Immature natural killer cell (primary cell): Measurements from ENCODE around the gene ANKRD34A. TPM values are rescaled to one million over a fixed set of nuclear protein-coding genes. Genes with fewer than 3 reads are reported as not detected.
A peak's percentile ranks its signal among the peaks of the same experiment; 100 is the strongest.

Source experiments
- DNase-seq, 3 donors: peaks; one replicate each; pipeline ENCODE4 v3.0.0; 2022; ENCODE audit warnings: mixed read lengths in 1 of 3
- H3K27ac Mint-ChIP-seq, 6 donors: one replicate each; pipeline ENCODE4 v1.8.0; 2020; ENCODE audit warnings: mixed read lengths in 6 of 6, mild to moderate bottlenecking in 5 of 6, inconsistent platforms in 4 of 6, moderate library complexity in 3 of 6
- H3K27me3 Mint-ChIP-seq, 3 donors: one replicate each; pipeline ENCODE4 v1.8.0; 2020 to 2021; ENCODE audit warnings: low read depth in 3 of 3, mild to moderate bottlenecking in 3 of 3, mixed read lengths in 3 of 3, moderate library complexity in 3 of 3, inconsistent platforms in 1 of 3
- H3K36me3 Mint-ChIP-seq, 3 donors: one replicate each; pipeline ENCODE4 v1.8.0; 2020; ENCODE audit warnings: mixed read lengths in 3 of 3, inconsistent platforms in 2 of 3, mild to moderate bottlenecking in 2 of 3
- H3K4me1 Mint-ChIP-seq, 2 donors: one replicate each; pipeline ENCODE4 v1.8.0; 2020; ENCODE audit warnings: inconsistent platforms in 2 of 2, mild to moderate bottlenecking in 2 of 2, mixed read lengths in 2 of 2, moderate library complexity in 1 of 2
- H3K4me3 Mint-ChIP-seq, 5 donors: one replicate each; pipeline ENCODE4 v1.8.0; 2020; ENCODE audit warnings: mild to moderate bottlenecking in 5 of 5, mixed read lengths in 5 of 5, inconsistent platforms in 3 of 5, moderate library complexity in 3 of 5
- H3K9me3 Mint-ChIP-seq, 6 donors: one replicate each; pipeline ENCODE4 v1.8.0; 2020; ENCODE audit warnings: mild to moderate bottlenecking in 6 of 6, mixed read lengths in 6 of 6, inconsistent platforms in 4 of 6, moderate library complexity in 3 of 6
- polyA plus RNA-seq, 3 donors: library from polyadenylated mRNA; unstranded; fragments of 300-500 nt; fragmentation: Illumina TruSeq; gene quantifications; one replicate each; pipeline ENCODE4 v1.2.3, GENCODE V29; 2021

ANKRD34A gene
- polyA plus RNA-seq, 3 donors from 2014 or later, result 0.11 to 0.55 TPM; not detected in 1

- no peaks in the 10 kb centered on the region for H3K9me3 Mint-ChIP-seq
- no peaks in the 10 kb centered on the region for H3K27me3 Mint-ChIP-seq
- H3K4me1 Mint-ChIP-seq, result peaks cover 1 to 25% of the 10 kb centered on the region in 2 donors
- DNase-seq, result no peak
- no peak overlapping the region for H3K27ac Mint-ChIP-seq
- no peak overlapping the region for H3K4me3 Mint-ChIP-seq
- H3K36me3 Mint-ChIP-seq, result peaks cover 0 to 6% (median 5%) of the 10 kb centered on the region in 3 donors
These were observed 12.6 kb upstream of the ANKRD34A start for GRCh38 chr1:145977016-145977415.

GRCh38 chr1:145975216-145975615 is 10.8 kb upstream of the ANKRD34A start:
- Mint-ChIP-seq H3K27me3 (peaks cover 0 to 2% (median 0%) of the 10 kb centered on the region in 3 donors), H3K9me3 (no peaks in the 10 kb centered on the region), H3K4me3 (no peak overlapping the region), H3K4me1 (peaks cover 1 to 17% of the 10 kb centered on the region in 2 donors), H3K27ac (peak overlapping the region in 2 of 6 donors; percentile 6 to 59), H3K36me3 (peaks cover 0 to 6% (median 5%) of the 10 kb centered on the region in 3 donors)
- no peak for DNase-seq

- Mint-ChIP-seq H3K4me1 (peaks cover 1 to 17% of the 10 kb centered on the region in 2 donors), H3K4me3 (no peak overlapping the region), H3K27ac (peak overlapping the region in 3 of 6 donors; percentile 48 to 65 (median 59))
These were observed 10.3 kb upstream of the ANKRD34A start for GRCh38 chr1:145974721-145975120.

GRCh38 chr1:145972580-145972979 is 8.2 kb upstream of the ANKRD34A start:
- peaks cover 0 to 2% (median 0%) of the 10 kb centered on the region in 3 donors for H3K27me3 Mint-ChIP-seq
- H3K27ac Mint-ChIP-seq, result peak overlapping the region in 1 of 6 donors; percentile 29
- DNase-seq, result no peak
- H3K4me1 Mint-ChIP-seq, result peaks cover 4 to 24% of the 10 kb centered on the region in 2 donors
- H3K9me3 Mint-ChIP-seq, result peaks cover 0 to under 1% (median 0%) of the 10 kb centered on the region in 6 donors
- no peak overlapping the region for H3K4me3 Mint-ChIP-seq
- peaks cover 5 to 17% (median 10%) of the 10 kb centered on the region in 3 donors for H3K36me3 Mint-ChIP-seq

More at GRCh38 chr1:145974721-145975120, 10.3 kb upstream of the ANKRD34A start:
- H3K27me3 Mint-ChIP-seq, result peaks cover 0 to 2% (median 0%) of the 10 kb centered on the region in 3 donors
- H3K9me3 Mint-ChIP-seq, result no peaks in the 10 kb centered on the region
- DNase-seq, result no peak
- peaks cover 0 to 9% (median 5%) of the 10 kb centered on the region in 3 donors for H3K36me3 Mint-ChIP-seq

- H3K27ac Mint-ChIP-seq, result peak overlapping the region in 3 of 6 donors; percentile 31 to 71 (median 32)
- H3K4me1 Mint-ChIP-seq, result peaks cover 35 to 45% of the 10 kb centered on the region in 2 donors
These were observed 2.9 kb upstream of the ANKRD34A start for GRCh38 chr1:145967288-145967687.

GRCh38 chr1:145965119-145965744 is 857 bp upstream of the ANKRD34A start:
- peaks cover 3 to 9% (median 6%) of the 10 kb centered on the region in 3 donors for H3K27me3 Mint-ChIP-seq
- no peak for DNase-seq
- peaks cover 0 to 2% (median 0%) of the 10 kb centered on the region in 6 donors for H3K9me3 Mint-ChIP-seq
- H3K4me3 Mint-ChIP-seq, result peak overlapping the region; percentile 90 to 99 (median 96)
- peaks cover 51 to 55% of the 10 kb centered on the region in 2 donors for H3K4me1 Mint-ChIP-seq
- H3K27ac Mint-ChIP-seq, result peak overlapping the region; percentile 89 to 98 (median 94)
- H3K36me3 Mint-ChIP-seq, result peaks cover 7 to 15% (median 8%) of the 10 kb centered on the region in 3 donors

More at GRCh38 chr1:145967288-145967687, 2.9 kb upstream of the ANKRD34A start:
- Mint-ChIP-seq H3K9me3 (peaks cover 0 to 2% (median 0%) of the 10 kb centered on the region in 6 donors), H3K27me3 (peaks cover 3 to 6% (median 4%) of the 10 kb centered on the region in 3 donors), H3K4me3 (peak overlapping the region in 2 of 5 donors; percentile 44 to 57), H3K36me3 (peaks cover 7 to 15% (median 8%) of the 10 kb centered on the region in 3 donors)
- no peak for DNase-seq

- H3K4me1 Mint-ChIP-seq, result peaks cover 68 to 73% of the 10 kb centered on the region in 2 donors
These were observed 933 bp downstream of the ANKRD34A start for GRCh38 chr1:145963265-145964019.

GRCh38 chr1:145962157-145963102 is 1.9 kb downstream of the ANKRD34A start:
- Mint-ChIP-seq H3K27me3 (peaks cover 5 to 9% (median 8%) of the 10 kb centered on the region in 3 donors), H3K9me3 (no peaks in the 10 kb centered on the region), H3K27ac (peak overlapping the region; percentile 82 to 97 (median 92)), H3K4me3 (peak overlapping the region; percentile 94 to 99 (median 96)), H3K4me1 (peaks cover 70 to 72% of the 10 kb centered on the region in 2 donors), H3K36me3 (peaks cover under 1 to 2% (median 1%) of the 10 kb centered on the region in 3 donors)
- DNase-seq, result peak in 1 of 3 donors; percentile 22

More at GRCh38 chr1:145963265-145964019, 933 bp downstream of the ANKRD34A start:
- DNase-seq, result no peak
- Mint-ChIP-seq H3K27me3 (peaks cover 5 to 9% (median 8%) of the 10 kb centered on the region in 3 donors), H3K36me3 (peaks cover 7 to 11% (median 8%) of the 10 kb centered on the region in 3 donors), H3K4me3 (peak overlapping the region; percentile 90 to 99 (median 96)), H3K27ac (peak overlapping the region; percentile 89 to 98 (median 94)), H3K9me3 (peaks cover 0 to 2% (median 0%) of the 10 kb centered on the region in 6 donors)

GRCh38 chr1:145961425-145962156 is 2.8 kb downstream of the ANKRD34A start:
- peak overlapping the region; percentile 31 to 93 (median 75) for H3K27ac Mint-ChIP-seq
- peak overlapping the region; percentile 94 to 99 (median 96) for H3K4me3 Mint-ChIP-seq
- H3K4me1 Mint-ChIP-seq, result peaks cover 77 to 78% of the 10 kb centered on the region in 2 donors
- no peaks in the 10 kb centered on the region for H3K36me3 Mint-ChIP-seq
- DNase-seq, result peak in 1 of 3 donors; percentile 27
- H3K27me3 Mint-ChIP-seq, result peaks cover 5 to 12% (median 9%) of the 10 kb centered on the region in 3 donors
- H3K9me3 Mint-ChIP-seq, result no peaks in the 10 kb centered on the region

- peaks cover 5 to 12% (median 9%) of the 10 kb centered on the region in 3 donors for H3K27me3 Mint-ChIP-seq
- peak overlapping the region; percentile 94 to 99 (median 96) for H3K4me3 Mint-ChIP-seq
- no peaks in the 10 kb centered on the region for H3K9me3 Mint-ChIP-seq
- no peaks in the 10 kb centered on the region for H3K36me3 Mint-ChIP-seq
- peak overlapping the region; percentile 77 to 93 (median 85) for H3K27ac Mint-ChIP-seq
- peaks cover 82 to 83% of the 10 kb centered on the region in 2 donors for H3K4me1 Mint-ChIP-seq
- no peak for DNase-seq
These were observed 3.3 kb downstream of the ANKRD34A start for GRCh38 chr1:145961109-145961424.

- H3K27me3 Mint-ChIP-seq, result peaks cover 5 to 12% (median 9%) of the 10 kb centered on the region in 3 donors
- H3K9me3 Mint-ChIP-seq, result no peaks in the 10 kb centered on the region
- no peaks in the 10 kb centered on the region for H3K36me3 Mint-ChIP-seq
- H3K4me1 Mint-ChIP-seq, result peaks cover 85 to 87% of the 10 kb centered on the region in 2 donors
- peak overlapping the region; percentile 77 to 92 (median 85) for H3K27ac Mint-ChIP-seq
- peak; percentile 55 to 59 (median 55) for DNase-seq
- H3K4me3 Mint-ChIP-seq, result peak overlapping the region; percentile 94 to 99 (median 96)
These were observed 3.8 kb downstream of the ANKRD34A start for GRCh38 chr1:145960468-145961108.

- Mint-ChIP-seq H3K9me3 (no peaks in the 10 kb centered on the region), H3K4me3 (peak overlapping the region; percentile 76 to 99 (median 96)), H3K27ac (peak overlapping the region; percentile 36 to 94 (median 76)), H3K36me3 (no peaks in the 10 kb centered on the region), H3K4me1 (peaks cover 85 to 88% of the 10 kb centered on the region in 2 donors), H3K27me3 (peaks cover 5 to 12% (median 9%) of the 10 kb centered on the region in 3 donors)
- DNase-seq, result no peak
These were observed 4.4 kb downstream of the ANKRD34A start for GRCh38 chr1:145959957-145960467.
